Measurements from ENCODE around the gene TMPRSS3.

- TF ChIP-seq CTCF (IDR thresholded peaks at IDR 0.05) (no peak), POLR2A (IDR thresholded peaks at IDR 0.05) (no peak)
These were observed 1.2 kb upstream of the TMPRSS3 start for GRCh38 chr21:42396799-42397745.
